ENCODE measurements around the gene MCTP1. TPM values are rescaled to one million over a fixed set of nuclear protein-coding genes. Genes with fewer than 3 reads are reported as not detected.
"Not testable (repeated sequence)": the region's sequence is repeated elsewhere in the genome, so short reads cannot be mapped to it uniquely, and the experiment has no call there.

The MCTP1 gene
- total RNA-seq, 1 donor from 2014 or later: 51.7 TPM

GRCh38 chr5:94893412-94894135, 391.3 kb downstream of the MCTP1 start:
- DNase-seq (ENCODE audit: extremely low read depth, low read depth, low spot score): no peak

DNA sequence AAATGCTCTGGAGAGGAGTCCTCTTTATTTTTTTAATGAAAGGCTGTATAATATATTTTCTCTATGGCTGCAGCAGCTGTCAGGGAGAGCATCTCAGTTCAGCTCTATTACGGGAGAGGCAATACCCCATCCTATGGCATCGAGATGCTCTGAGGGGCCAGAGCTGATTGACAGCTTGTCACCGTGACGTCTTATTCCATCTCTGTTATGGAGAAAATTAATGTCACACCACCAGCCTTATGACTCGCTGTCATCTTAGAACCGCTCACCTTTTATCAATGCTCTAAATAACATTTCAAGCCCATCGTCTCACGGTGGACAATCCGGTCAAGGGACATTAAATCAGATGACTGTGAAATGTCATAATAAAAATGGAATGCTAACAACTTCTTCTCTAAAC, 392.9 kb downstream of the MCTP1 start:
- DNase-seq (ENCODE audit: extremely low read depth, low read depth, low spot score): no peak

GRCh38 chr5:94891565-94891964, 393.3 kb downstream of the MCTP1 start:
- DNase-seq (ENCODE audit: extremely low read depth, low read depth, low spot score): no peak

GRCh38 chr5:94890907-94891306, 394.0 kb downstream of the MCTP1 start:
- no peak for DNase-seq (ENCODE audit: extremely low read depth, low read depth, low spot score)

GRCh38 chr5:94888674-94889073, 396.2 kb downstream of the MCTP1 start:
- no peak for DNase-seq (ENCODE audit: extremely low read depth, low read depth, low spot score)

- DNase-seq (ENCODE audit: extremely low read depth, low read depth, low spot score): no peak
Observed at GRCh38 chr5:94885931-94886330, 399.0 kb downstream of the MCTP1 start.

GRCh38 chr5:94884311-94884710, 400.6 kb downstream of the MCTP1 start:
- no peak for DNase-seq (ENCODE audit: extremely low read depth, low read depth, low spot score)

DNA sequence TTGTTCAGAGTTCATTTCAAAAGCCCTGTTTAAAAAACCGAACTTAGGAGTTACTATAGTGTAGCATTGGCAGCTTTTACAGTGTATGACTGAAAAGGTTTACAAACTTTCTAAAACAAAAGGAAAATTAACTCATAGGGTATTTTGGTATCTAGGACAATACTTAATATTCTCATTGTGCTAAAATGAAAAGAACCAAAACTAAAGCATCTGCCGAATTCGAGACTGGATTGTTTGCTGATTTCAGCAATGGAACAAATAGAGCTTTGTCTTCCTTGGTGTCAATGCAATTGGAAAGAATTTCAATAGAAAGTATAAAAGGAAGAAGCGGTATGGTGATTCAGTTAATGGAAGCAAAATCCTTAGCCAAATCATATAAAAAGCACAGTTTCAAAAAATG, 412.4 kb downstream of the MCTP1 start:
- DNase-seq (ENCODE audit: extremely low read depth, low read depth, low spot score): no peak

DNA sequence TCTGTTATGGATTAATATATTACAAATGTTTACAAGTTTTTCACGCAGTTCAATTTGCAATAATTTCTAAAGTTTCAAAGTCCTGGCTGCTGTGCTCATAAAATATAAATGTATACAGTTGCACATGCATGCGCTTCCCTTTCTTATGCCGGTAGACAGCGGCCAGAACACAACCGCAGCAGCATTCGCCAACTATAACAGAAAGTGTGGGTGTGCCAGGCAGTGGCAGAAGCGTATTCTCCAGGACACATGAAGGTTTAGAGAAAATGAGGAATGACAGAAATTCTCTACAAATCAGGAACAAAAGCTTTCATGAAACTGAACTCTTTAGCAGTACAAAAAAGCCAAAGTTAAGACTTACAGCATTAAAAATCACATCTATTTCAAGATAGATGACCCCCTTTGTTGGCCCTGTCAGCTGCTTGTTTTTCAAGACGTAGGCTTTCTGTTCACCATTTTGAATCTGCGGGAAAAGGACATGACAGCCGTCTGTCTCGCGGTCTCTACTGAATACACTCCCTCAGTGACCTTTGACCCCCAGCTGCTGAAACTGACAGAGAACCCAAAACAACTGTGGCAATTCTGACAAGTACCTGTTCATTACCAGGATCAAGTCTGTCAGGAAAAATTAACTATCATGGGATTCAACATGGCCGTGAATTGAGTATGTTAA, 414.2 kb downstream of the MCTP1 start:
- no peak for DNase-seq (ENCODE audit: extremely low read depth, low read depth, low spot score)

GRCh38 chr5:94869921-94870320, 415.0 kb downstream of the MCTP1 start:
- no peak for DNase-seq (ENCODE audit: extremely low read depth, low read depth, low spot score)

GRCh38 chr5:94863951-94864350, 420.9 kb downstream of the MCTP1 start:
- DNase-seq (ENCODE audit: extremely low read depth, low read depth, low spot score): no peak

- DNase-seq (ENCODE audit: extremely low read depth, low read depth, low spot score): no peak
Observed at GRCh38 chr5:94857111-94857510, 427.8 kb downstream of the MCTP1 start.

DNA sequence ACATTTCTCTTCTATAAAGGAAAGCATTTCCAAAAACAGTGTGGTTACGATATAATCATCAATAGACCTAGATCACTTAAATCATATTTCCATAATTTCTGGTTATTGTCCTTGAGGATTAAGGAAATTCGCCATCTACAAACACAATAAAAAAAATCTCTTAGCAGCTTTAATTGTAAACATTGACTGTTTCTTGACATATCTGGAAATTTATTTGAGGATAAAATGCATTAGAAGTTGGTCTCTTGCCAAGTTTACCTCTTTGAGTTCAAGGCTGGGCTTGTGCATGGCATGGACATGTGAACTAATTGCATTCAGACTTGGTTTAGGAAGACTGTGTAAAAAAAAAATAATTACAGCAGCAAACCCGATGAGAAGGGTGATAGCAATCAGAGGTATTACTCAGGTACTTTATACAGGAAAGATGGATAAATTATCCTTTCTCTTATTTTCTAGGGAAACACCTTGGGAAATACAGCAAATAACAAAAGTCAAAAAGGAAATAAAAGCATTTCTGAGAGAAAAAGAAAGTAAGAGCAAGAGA, 428.6 kb downstream of the MCTP1 start:
- no peak for DNase-seq (ENCODE audit: extremely low read depth, low read depth, low spot score)

GRCh38 chr5:94855543-94855942, 429.4 kb downstream of the MCTP1 start:
- DNase-seq (ENCODE audit: extremely low read depth, low read depth, low spot score): no peak

DNA sequence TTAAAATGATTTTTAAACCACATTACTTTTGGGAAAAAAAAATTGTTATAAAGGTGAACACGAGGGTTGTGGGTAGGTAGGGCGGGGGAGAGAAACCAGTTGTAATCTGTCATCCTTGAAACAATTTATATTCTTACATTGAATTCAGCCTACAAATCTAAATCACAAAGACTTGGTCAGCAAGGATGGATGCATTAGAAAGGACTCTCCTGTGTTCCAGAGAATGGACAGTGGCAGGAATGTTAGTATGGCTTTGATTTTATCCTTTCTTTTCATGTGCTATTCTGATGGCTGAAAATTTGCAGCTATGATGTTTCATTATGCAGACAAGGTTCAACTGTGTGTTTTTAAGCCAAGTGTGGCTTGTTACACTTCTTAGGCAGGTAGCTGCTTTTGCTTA, 431.8 kb downstream of the MCTP1 start:
- no peak for DNase-seq (ENCODE audit: extremely low read depth, low read depth, low spot score)

DNA sequence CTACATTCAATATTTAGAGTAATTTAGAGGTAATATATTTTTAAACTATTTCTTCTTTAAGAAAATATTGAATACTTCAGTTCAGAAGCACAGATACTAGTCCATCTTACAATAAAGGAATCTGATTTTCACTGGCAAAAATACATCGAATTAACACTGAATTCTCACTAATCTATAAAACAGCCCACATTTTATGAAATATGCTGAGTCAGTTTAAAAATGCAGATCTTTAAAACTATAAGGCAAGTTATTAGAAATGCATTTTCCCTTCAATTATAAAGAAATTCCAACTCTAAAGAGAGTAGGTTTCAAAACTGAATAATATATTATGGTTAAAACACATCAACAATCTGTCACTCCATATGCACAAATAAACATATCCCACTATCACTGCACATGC, 433.9 kb downstream of the MCTP1 start:
- DNase-seq (ENCODE audit: extremely low read depth, low read depth, low spot score): no peak

DNA sequence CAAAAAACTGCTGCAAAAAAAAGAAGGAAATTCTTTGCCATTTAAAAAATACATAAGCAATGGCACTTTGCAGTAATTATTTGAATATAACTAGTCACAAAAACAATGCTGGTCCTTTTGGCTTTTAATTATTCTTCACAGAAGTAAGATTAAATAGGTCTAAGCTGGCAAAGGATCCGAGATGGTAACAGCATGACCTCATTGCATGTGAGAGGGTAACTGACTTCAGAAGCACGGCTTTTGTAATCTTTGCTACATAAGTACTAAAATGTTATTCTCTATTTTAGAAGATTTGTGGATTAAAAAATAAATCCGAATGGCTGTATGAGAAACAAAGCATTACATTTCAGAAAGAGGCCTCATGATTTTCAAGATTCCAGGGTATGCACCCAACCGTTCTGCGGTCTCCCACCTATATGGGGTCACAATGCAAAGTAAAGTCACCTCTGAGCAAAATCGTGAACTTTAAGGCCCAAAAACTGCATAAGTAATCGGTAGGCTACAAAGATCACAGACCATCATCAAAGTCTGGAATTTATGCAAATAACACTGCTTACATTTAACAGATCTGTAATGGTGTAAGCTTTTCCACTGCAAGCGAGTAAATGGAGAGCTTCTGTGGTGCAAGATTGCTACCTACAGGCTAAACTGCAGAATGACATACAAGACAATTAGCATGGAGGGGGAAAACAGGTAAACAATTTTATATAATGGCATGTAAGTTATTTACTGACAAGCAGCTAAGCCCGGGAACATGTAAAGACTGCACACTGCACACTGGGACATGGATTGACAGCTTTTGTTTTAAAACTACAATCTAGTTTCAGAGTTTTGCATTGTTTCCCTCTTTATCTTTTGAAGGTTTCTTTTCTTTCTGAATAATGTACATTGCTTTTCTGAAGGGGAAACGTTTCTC, 434.8 kb downstream of the MCTP1 start:
- no peak for DNase-seq (ENCODE audit: extremely low read depth, low read depth, low spot score)

GRCh38 chr5:94849324-94849723, 435.6 kb downstream of the MCTP1 start:
- no peak for DNase-seq (ENCODE audit: extremely low read depth, low read depth, low spot score)

DNA sequence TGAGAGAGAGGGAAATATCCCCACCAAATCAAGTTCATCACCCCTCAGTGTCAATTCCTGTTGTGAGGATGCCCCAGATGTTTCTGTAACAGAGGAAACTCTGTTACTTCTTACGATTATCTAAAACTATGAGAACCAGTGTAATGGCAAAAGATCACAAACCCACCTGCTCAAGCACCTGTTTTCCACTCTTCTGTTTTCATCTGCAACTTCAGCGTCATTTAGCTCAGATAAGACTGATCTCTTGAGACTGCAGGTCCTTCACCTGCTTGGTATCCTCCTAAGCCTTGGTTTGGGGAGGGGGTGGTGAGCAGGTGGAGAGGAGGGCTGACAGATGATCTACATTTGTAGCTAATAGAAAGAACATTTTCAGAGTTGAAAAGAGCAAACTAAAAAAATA, 437.2 kb downstream of the MCTP1 start:
- DNase-seq (ENCODE audit: extremely low read depth, low read depth, low spot score): no peak

GRCh38 chr5:94847019-94847418, 437.9 kb downstream of the MCTP1 start:
- DNase-seq (ENCODE audit: extremely low read depth, low read depth, low spot score): no peak

GRCh38 chr5:94845696-94846095, 439.2 kb downstream of the MCTP1 start:
- not testable (repeated sequence) for DNase-seq (ENCODE audit: extremely low read depth, low read depth, low spot score)

Data from glomerular endothelial cell (primary cell).